IMR-90 (cell line): Measurements from ENCODE around the gene RYR2. TPM values are rescaled to one million over a fixed set of nuclear protein-coding genes. Genes with fewer than 3 reads are reported as not detected.

Source experiments
- ATAC-seq: fragments of 200-7000 bp; cut with Tn5 transposase; 2 replicates; pipeline ENCODE4 v1.9.1; 2020; ENCODE audit warnings: low read depth, mild to moderate bottlenecking, moderate library complexity
- BruUV-seq: library from RNA; stranded (reverse); fragments of 400-500 nt; replicated peaks from 2 replicates; lab custom pipeline; 2021; lab: Mats Ljungman, UMichigan
- CTCF ChIA-PET: fragments of 300-600 bp; formaldehyde crosslinking; extraction: SDS; loops from one replicate; lab custom pipeline; 2021; ENCODE audit warnings: antibody characterized with exemption; lab: Yijun Ruan, JAX
- POLR2A ChIA-PET: fragments of 300-600 bp; sonication (Branson Sonifier 250); formaldehyde crosslinking; loops from one replicate; lab custom pipeline; 2022; ENCODE audit warnings: antibody characterized with exemption; ENCODE audit not compliant: unreplicated experiment; lab: Charles Lee
- DNase-seq: peaks from one replicate; pipeline ENCODE4 v3.0.0; 2013
- H2AFZ ChIP-seq: replicated peaks from 2 replicates; pipeline ENCODE3; 2013; ENCODE audit warnings: low read length, mild to moderate bottlenecking; ENCODE audit not compliant: poor library complexity
- H2AK5ac ChIP-seq: 2 replicates; pipeline ENCODE4 v1.6.1; 2013; ENCODE audit warnings: low read depth, low read length, inconsistent platforms
- H2AK9ac ChIP-seq: replicated peaks from 2 replicates; pipeline ENCODE3; 2013; ENCODE audit warnings: mild to moderate bottlenecking, low read depth, low read length, moderate library complexity; ENCODE audit not compliant: poor library complexity
- H2BK120ac ChIP-seq: 2 replicates; pipeline ENCODE4 v1.6.1; 2013; ENCODE audit warnings: low read depth, low read length, inconsistent platforms
- H2BK15ac ChIP-seq: 3 replicates; pipeline ENCODE4 v1.6.1; 2013; ENCODE audit warnings: low read depth, low read length, inconsistent platforms
- H2BK20ac ChIP-seq: 2 replicates; pipeline ENCODE4 v1.6.1; 2013; ENCODE audit warnings: low read depth, mild to moderate bottlenecking, inconsistent platforms, low read length, moderate library complexity
- H2BK5ac ChIP-seq: 2 replicates; pipeline ENCODE4 v1.6.1; 2013; ENCODE audit warnings: mild to moderate bottlenecking, low read depth, low read length, inconsistent platforms; ENCODE audit not compliant: poor library complexity, severe bottlenecking
- H3K14ac ChIP-seq: replicated peaks from 2 replicates; pipeline ENCODE4 v1.6.1; 2013; ENCODE audit warnings: low read depth, low read length, inconsistent platforms
- H3K18ac ChIP-seq: 2 replicates; pipeline ENCODE4 v1.6.1; 2013; ENCODE audit warnings: low read depth, low read length, control low read depth
- H3K23ac ChIP-seq: 2 replicates; pipeline ENCODE4 v1.6.1; 2013; ENCODE audit warnings: low read depth, low read length, inconsistent platforms
- H3K27ac ChIP-seq: 2 replicates; pipeline ENCODE4 v1.5.1; 2013; ENCODE audit warnings: mild to moderate bottlenecking, control low read depth, low read length; ENCODE audit not compliant: insufficient read depth
- H3K27me3 ChIP-seq: 2 replicates; pipeline ENCODE4 v1.6.1; 2013; ENCODE audit warnings: low read length; ENCODE audit not compliant: control insufficient read depth, insufficient read depth
- H3K36me3 ChIP-seq: 2 replicates; pipeline ENCODE4 v1.6.1; 2013; ENCODE audit warnings: low read length, mixed read lengths; ENCODE audit not compliant: control insufficient read depth, insufficient read depth
- H3K4ac ChIP-seq: 2 replicates; pipeline ENCODE4 v1.6.1; 2013; ENCODE audit warnings: low read depth, low read length, inconsistent platforms
- H3K4me1 ChIP-seq: 2 replicates; pipeline ENCODE4 v1.6.1; 2013; ENCODE audit warnings: low read length, mixed read lengths; ENCODE audit not compliant: control insufficient read depth, insufficient read depth
- H3K4me2 ChIP-seq: 2 replicates; pipeline ENCODE4 v1.6.1; 2013; ENCODE audit warnings: low read depth, mild to moderate bottlenecking, control low read depth, low read length, moderate library complexity
- H3K4me3 ChIP-seq: 2 replicates; pipeline ENCODE4 v1.5.1; 2013; ENCODE audit warnings: low read depth, mild to moderate bottlenecking, control low read depth, low read length, moderate library complexity; ENCODE audit not compliant: insufficient read depth
- H3K56ac ChIP-seq: 2 replicates; pipeline ENCODE4 v1.6.1; 2013; ENCODE audit warnings: low read length, inconsistent platforms; ENCODE audit not compliant: insufficient read depth; ENCODE audit errors: extremely low read depth
- H3K79me1 ChIP-seq, 2 experiments: 2 replicates each; pipeline ENCODE4 v1.6.1; 2013; ENCODE audit warnings: low read length in 2 of 2, inconsistent platforms in 1 of 2, low read depth in 1 of 2
- H3K9ac ChIP-seq: 2 replicates; pipeline ENCODE4 v1.6.1; 2013; ENCODE audit warnings: low read depth, low read length, control low read depth
- H3K9me1 ChIP-seq: 2 replicates; pipeline ENCODE4 v1.6.1; 2013; ENCODE audit warnings: low read length, inconsistent platforms; ENCODE audit not compliant: insufficient read depth
- H3K9me3 ChIP-seq: 2 replicates; pipeline ENCODE4 v1.6.1; 2013; ENCODE audit warnings: low read length; ENCODE audit not compliant: control insufficient read depth, insufficient read depth
- H4K20me1 ChIP-seq: 2 replicates; pipeline ENCODE4 v1.6.1; 2013; ENCODE audit warnings: low read length, inconsistent platforms; ENCODE audit not compliant: insufficient read depth
- H4K5ac ChIP-seq: 2 replicates; pipeline ENCODE4 v1.6.1; 2013; ENCODE audit warnings: mild to moderate bottlenecking, low read depth, low read length, control low read depth
- H4K8ac ChIP-seq, 2 experiments: 2 replicates each; pipeline ENCODE4 v1.6.1; 2013; ENCODE audit warnings: low read depth in 2 of 2, low read length in 2 of 2, control low read depth in 1 of 2, inconsistent platforms in 1 of 2
- H4K91ac ChIP-seq: 2 replicates; pipeline ENCODE4 v1.6.1; 2013; ENCODE audit warnings: low read depth, low read length, inconsistent platforms; ENCODE audit not compliant: insufficient read depth
- CEBPB ChIP-seq: IDR thresholded peaks from 2 replicates; pipeline ENCODE4 v1.6.1; 2012; ENCODE audit warnings: low read depth, low read length, improper control_type of control experiment
- CHD1 ChIP-seq: IDR thresholded peaks from 2 replicates; pipeline ENCODE4 v1.6.1; 2012; ENCODE audit warnings: low read depth, low read length, improper control_type of control experiment
- MAZ ChIP-seq: IDR thresholded peaks from 2 replicates; pipeline ENCODE4 v1.6.1; 2012; ENCODE audit warnings: low read depth, mild to moderate bottlenecking, low read length, improper control_type of control experiment, moderate library complexity, borderline replicate concordance
- NFE2L2 ChIP-seq: fragments of 150-350 bp; IDR thresholded peaks from 2 replicates; pipeline ENCODE4 v1.6.1; 2016; ENCODE audit warnings: low read depth, mild to moderate bottlenecking, low read length
- RCOR1 ChIP-seq: IDR thresholded peaks from 2 replicates; pipeline ENCODE4 v1.6.1; 2012; ENCODE audit warnings: mild to moderate bottlenecking, low read length, improper control_type of control experiment; ENCODE audit not compliant: insufficient replicate concordance
- SMC3 ChIP-seq: fragments of 150-350 bp; IDR thresholded peaks from 2 replicates; pipeline ENCODE4 v1.6.1; 2016; ENCODE audit warnings: low read depth, mild to moderate bottlenecking, antibody characterized with exemption, low read length, moderate library complexity
- WGBS, 2 experiments: methylation state at CpG; one replicate each; pipeline versions ENCODE4 v1.1.5 to v1.1.7; 2013; ENCODE audit warnings: missing lambda C conversion rate in 2 of 2; ENCODE audit not compliant: insufficient read length in 1 of 2; ENCODE audit errors: extremely low coverage in 2 of 2; 5-methylcytosine and 5-hydroxymethylcytosine counted together
- dilution Hi-C: fragments of 300-500 bp; cut with HindIII; formaldehyde crosslinking; loops from one replicate; pipeline ENCODE4 v1.14.3; 2018; ENCODE audit warnings: low sequenced_read_pairs; ENCODE audit not compliant: unreplicated experiment
- in situ Hi-C: fragments of 300-500 bp; cut with MboI; formaldehyde crosslinking; loops from 3 replicates; pipeline ENCODE4 v1.14.3; 2019; ENCODE audit warnings: low sequenced_read_pairs, inconsistent platforms, mixed read lengths
- intact Hi-C: fragments of 100-400 bp; cut with micrococcal nuclease; formaldehyde crosslinking; loops from 2 replicates; pipeline ENCODE4 v1.10.0; 2022
- polyA plus RNA-seq, 3 experiments: library from polyadenylated mRNA; depleted of rRNA; stranded (reverse); fragments of >200 nt; gene quantifications; 2 replicates each; pipeline ENCODE4 v1.2.3, GENCODE V29; 2012; ENCODE audit warnings: low replicate concordance in 1 of 3
- total RNA-seq: library from RNA; depleted of rRNA; stranded (reverse); fragments of >200 nt; gene quantifications from 2 replicates; pipeline ENCODE4 v1.2.3, GENCODE V29; 2012
- TF ChIP-seq, protein P1 (sequence below): conservative IDR thresholded peaks from 2 replicates; pipeline ENCODE4 v1.5.1; 2012; ENCODE audit warnings: mild to moderate bottlenecking, low read depth, low read length, improper control_type of control experiment
- TF ChIP-seq, protein P2 (sequence below): fragments of 150-350 bp; IDR thresholded peaks from 2 replicates; pipeline ENCODE4 v1.6.1; 2016; ENCODE audit warnings: low read depth, mild to moderate bottlenecking, low read length, moderate library complexity, borderline replicate concordance

RYR2 gene
- total and polyA plus RNA-seq, 2 of the 4 experiments (the other 2 are of a cell fraction), result not detected

DNA sequence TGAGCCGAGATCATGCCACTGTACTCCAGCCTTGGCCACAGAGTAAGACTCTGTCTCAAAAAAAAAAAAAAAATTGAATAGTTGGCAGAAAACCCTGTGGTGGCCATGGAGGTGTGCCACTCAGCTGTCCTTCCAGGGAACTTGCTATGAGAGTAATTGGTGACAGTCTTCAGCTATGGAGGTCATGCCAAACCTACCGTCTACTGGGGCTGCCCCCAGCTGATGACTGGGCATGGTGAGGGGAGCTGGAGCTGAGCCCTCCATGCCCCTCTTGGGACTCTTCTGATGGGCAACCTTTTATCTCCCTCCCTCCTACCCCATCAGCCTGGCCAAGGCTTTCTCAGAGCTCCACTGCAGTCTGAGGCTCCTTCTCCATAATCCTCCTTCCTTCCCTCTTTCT, 84.2 kb downstream of the RYR2 start:
- no peak for ATAC-seq
- no TSS peak for BruUV-seq
- Histone ChIP-seq H2BK15ac (no peak overlapping the region), H2AK9ac (no peak overlapping the region), H3K9me1 (no peaks in the 10 kb centered on the region), H3K14ac (no peak overlapping the region), H3K27ac (no peak overlapping the region), H3K23ac (no peak overlapping the region), H4K5ac (no peak overlapping the region), H3K79me1 (no peaks in the 10 kb centered on the region), H3K4me2 (no peak overlapping the region), H3K9ac (no peak overlapping the region), H4K91ac (no peak overlapping the region), H3K4me3 (no peak overlapping the region), H3K18ac (no peak overlapping the region), H3K4ac (no peak overlapping the region), H2AK5ac (no peak overlapping the region), H3K27me3 (no peaks in the 10 kb centered on the region), H2AFZ (no peak overlapping the region), H2BK20ac (no peak overlapping the region), H3K56ac (no peak overlapping the region), H3K36me3 (no peaks in the 10 kb centered on the region), H2BK5ac (no peak overlapping the region), H2BK120ac (no peak overlapping the region), H4K20me1 (no peaks in the 10 kb centered on the region), H3K9me3 (peaks cover 14% of the 10 kb centered on the region; the same call in 1 of the 2 replicates), H4K8ac (no peak overlapping the region), H3K4me1 (no peaks in the 10 kb centered on the region)
- CTCF ChIA-PET, result no interaction called here
- no CpG with 5 or more reads among the region's 2 CpGs for WGBS, 2 experiments
- intact Hi-C loops, result no loop called here
- TF ChIP-seq MAZ, result no peak
- TF ChIP-seq, protein P1, sequence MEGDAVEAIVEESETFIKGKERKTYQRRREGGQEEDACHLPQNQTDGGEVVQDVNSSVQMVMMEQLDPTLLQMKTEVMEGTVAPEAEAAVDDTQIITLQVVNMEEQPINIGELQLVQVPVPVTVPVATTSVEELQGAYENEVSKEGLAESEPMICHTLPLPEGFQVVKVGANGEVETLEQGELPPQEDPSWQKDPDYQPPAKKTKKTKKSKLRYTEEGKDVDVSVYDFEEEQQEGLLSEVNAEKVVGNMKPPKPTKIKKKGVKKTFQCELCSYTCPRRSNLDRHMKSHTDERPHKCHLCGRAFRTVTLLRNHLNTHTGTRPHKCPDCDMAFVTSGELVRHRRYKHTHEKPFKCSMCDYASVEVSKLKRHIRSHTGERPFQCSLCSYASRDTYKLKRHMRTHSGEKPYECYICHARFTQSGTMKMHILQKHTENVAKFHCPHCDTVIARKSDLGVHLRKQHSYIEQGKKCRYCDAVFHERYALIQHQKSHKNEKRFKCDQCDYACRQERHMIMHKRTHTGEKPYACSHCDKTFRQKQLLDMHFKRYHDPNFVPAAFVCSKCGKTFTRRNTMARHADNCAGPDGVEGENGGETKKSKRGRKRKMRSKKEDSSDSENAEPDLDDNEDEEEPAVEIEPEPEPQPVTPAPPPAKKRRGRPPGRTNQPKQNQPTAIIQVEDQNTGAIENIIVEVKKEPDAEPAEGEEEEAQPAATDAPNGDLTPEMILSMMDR, result no peak
- no peak for TF ChIP-seq NFE2L2
- TF ChIP-seq SMC3, result no peak
- TF ChIP-seq, protein P2, sequence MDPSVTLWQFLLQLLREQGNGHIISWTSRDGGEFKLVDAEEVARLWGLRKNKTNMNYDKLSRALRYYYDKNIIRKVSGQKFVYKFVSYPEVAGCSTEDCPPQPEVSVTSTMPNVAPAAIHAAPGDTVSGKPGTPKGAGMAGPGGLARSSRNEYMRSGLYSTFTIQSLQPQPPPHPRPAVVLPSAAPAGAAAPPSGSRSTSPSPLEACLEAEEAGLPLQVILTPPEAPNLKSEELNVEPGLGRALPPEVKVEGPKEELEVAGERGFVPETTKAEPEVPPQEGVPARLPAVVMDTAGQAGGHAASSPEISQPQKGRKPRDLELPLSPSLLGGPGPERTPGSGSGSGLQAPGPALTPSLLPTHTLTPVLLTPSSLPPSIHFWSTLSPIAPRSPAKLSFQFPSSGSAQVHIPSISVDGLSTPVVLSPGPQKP, result no peak
- TF ChIP-seq CEBPB, result no peak
- TF ChIP-seq RCOR1, result no peak
- TF ChIP-seq CHD1, result no peak
- POLR2A ChIA-PET, result no interaction called here
- dilution Hi-C loops, result no loop called here
- in situ Hi-C loops, result no loop called here
- no peak for DNase-seq
